Left lung (tissue), 10 donors: ENCODE data around the gene MACO1. TPM values are rescaled to one million over a fixed set of nuclear protein-coding genes. Genes with fewer than 3 reads are reported as not detected.
"Not testable (repeated sequence)": the region's sequence is repeated elsewhere in the genome, so short reads cannot be mapped to it uniquely, and the experiment has no call there.

Source experiments
- ATAC-seq: fragments of 200-7000 bp; cut with Tn5 transposase; one replicate; pipeline ENCODE4 v1.9.1; 2020; ENCODE audit warnings: moderate library complexity
- DNase-seq, 4 donors: peaks; one replicate each; pipeline ENCODE4 v3.0.0-alpha.2; 2013 to 2020
- H3K27ac ChIP-seq, 2 donors: fragments of 200-600 bp; sonication (generic) in 1 of 2; one replicate each; pipeline versions ENCODE4 v1.5.0 to v1.8.0; 2020 to 2021
- H3K27me3 ChIP-seq, 2 donors: fragments of 200-600 bp; sonication (generic) in 1 of 2; one replicate each; pipeline versions ENCODE4 v1.5.0 to v1.8.0; 2020 to 2021
- H3K36me3 ChIP-seq, 2 donors: fragments of 200-600 bp; sonication (generic) in 1 of 2; one replicate each; pipeline versions ENCODE4 v1.5.0 to v1.8.0; 2020 to 2021
- H3K4me1 ChIP-seq, 2 donors: fragments of 200-600 bp; one replicate each; pipeline ENCODE4 v1.8.0; 2021
- H3K4me3 ChIP-seq, 2 donors: fragments of 200-600 bp; sonication (generic) in 1 of 2; one replicate each; pipeline versions ENCODE4 v1.5.0 to v1.8.0; 2020 to 2021; ENCODE audit warnings: mild to moderate bottlenecking in 1 of 2
- H3K9me3 ChIP-seq, 2 donors: fragments of 200-600 bp; sonication (generic) in 1 of 2; one replicate each; pipeline versions ENCODE4 v1.5.0 to v1.8.0; 2020 to 2021
- CTCF ChIP-seq, 2 donors: fragments of 200-600 bp; sonication (generic) in 1 of 2; IDR thresholded peaks; one replicate each; pipeline versions ENCODE4 v1.5.0 to v1.8.0; 2021; ENCODE audit warnings: antibody characterized with exemption in 2 of 2
- intact Hi-C, 2 donors: fragments of 100-400 bp; cut with DNase I; formaldehyde crosslinking; loops; one replicate each; pipeline versions ENCODE4 v1.11.2 to v1.14.2; 2022
- polyA plus RNA-seq, 6 donors: library from polyadenylated mRNA; unstranded; fragments of 120-200 nt; gene quantifications; one replicate each; pipeline ENCODE4 v1.2.1, GENCODE V29; 2013; ENCODE audit not compliant: insufficient read length in 6 of 6
- total RNA-seq, 2 donors: library from RNA; stranded (reverse); fragmentation: NEBNext Ultra II Directional; extraction: Animal tissue kit (Norgen Biotek cat#: 25700); gene quantifications; one replicate each; pipeline ENCODE4 v1.2.1, GENCODE V29; 2021
- donor health status: DM: no; HTN: yes; CAD: no.
- donor health status: DM: no; HTN: no; CAD: no.

The MACO1 gene
- total and polyA plus RNA-seq, 8 donors = 18.8 to 26.7 (median 25.6) TPM

DNA sequence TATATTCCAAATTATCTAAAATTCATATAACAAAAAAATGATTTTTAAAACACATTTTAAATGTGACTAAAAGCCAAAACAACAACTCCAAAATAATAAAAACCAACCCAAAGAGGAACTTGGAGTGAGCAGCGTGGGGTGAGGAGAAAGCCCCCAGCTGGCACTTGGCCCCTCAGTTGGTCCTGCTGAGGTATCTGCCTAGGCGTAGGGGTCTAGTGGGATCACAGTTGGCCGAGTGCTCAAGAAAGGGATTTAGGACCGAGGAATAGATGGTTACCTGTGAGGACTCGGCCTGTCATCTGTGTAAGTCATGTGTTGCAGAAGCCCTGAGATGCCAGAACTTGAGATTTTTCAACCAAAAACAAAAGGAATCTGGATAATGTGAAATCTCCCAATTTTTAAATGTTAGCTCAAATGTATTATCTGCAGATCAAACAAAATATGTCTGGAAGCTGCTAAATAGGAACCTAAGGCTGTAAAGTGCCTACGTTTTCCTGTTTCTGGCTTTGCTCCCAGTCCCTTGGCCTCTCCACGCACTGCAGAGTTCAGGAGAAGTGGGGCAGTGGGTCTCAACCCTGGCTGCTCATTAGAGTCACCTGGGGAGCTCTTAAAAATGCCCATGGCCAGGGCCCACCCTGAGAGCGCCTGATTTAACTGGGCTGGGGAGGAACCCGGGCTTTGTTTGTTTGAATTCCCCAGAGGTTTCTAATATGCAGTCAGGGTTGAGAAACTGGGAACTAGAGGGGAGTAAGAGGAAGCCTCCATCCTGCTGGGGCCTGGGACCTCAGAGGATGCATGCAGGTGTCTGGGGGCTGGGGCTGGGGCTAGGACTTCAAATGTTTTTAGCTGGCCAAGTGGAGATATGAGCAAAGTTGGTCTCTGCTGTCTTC lies 74.3 kb downstream of the MACO1 start:
- Histone ChIP-seq H3K4me3 (no peak overlapping the region), H3K36me3 (peaks cover 0 to 8% of the 10 kb centered on the region in 2 donors), H3K4me1 (peaks cover 3 to 5% of the 10 kb centered on the region in 2 donors), H3K27me3 (no peaks in the 10 kb centered on the region), H3K27ac (no peak overlapping the region), H3K9me3 (no peaks in the 10 kb centered on the region)
- ATAC-seq = peak; percentile 32
- intact Hi-C loops = no loop called here
- no peak for TF ChIP-seq CTCF (IDR thresholded peaks at IDR 0.05)
- DNase-seq = no peak

DNA sequence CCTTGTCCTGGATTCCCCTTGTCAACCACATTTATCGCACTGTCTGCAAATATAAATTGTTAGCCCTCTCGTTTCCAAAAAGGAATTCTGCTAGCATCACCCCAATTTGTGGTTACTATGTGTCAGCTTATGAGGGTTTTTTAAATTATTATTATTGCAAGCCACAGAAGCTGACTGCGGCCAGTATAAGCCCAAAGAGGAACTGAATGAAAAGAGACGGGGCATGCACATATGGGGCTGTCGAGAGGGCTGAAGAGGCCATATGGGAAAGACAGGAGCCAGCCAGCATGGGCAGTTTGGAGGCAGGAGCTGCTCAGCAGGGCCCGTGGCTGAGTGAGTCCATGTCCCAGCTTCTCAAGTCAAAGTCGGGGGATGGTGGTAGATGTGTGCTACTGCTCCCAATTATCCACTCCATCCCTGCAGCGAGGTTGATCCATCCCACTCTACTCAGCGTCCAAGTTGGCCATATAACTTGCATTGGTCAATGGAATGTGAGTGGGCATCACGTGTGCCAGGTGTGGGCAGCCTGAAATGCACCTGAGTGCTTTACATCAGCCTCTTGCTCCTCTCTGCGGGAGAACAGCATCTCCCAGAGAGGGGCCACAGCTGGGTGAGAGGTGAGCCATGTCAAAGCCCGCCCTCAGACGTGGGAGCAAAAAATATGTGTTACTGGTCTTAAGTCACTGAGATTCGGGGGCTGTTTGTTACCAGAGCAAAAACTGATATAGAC lies 75.1 kb downstream of the MACO1 start:
- DNase-seq = no peak
- H3K36me3 ChIP-seq = peaks cover 0 to 8% of the 10 kb centered on the region in 2 donors
- no peaks in the 10 kb centered on the region for H3K27me3 ChIP-seq
- H3K4me3 ChIP-seq = no peak overlapping the region
- peaks cover 3 to 5% of the 10 kb centered on the region in 2 donors for H3K4me1 ChIP-seq
- no peak overlapping the region for H3K27ac ChIP-seq
- intact Hi-C loops = no loop called here
- ATAC-seq = peak; percentile 37
- TF ChIP-seq CTCF (IDR thresholded peaks at IDR 0.05) = no peak
- H3K9me3 ChIP-seq = no peaks in the 10 kb centered on the region

DNA sequence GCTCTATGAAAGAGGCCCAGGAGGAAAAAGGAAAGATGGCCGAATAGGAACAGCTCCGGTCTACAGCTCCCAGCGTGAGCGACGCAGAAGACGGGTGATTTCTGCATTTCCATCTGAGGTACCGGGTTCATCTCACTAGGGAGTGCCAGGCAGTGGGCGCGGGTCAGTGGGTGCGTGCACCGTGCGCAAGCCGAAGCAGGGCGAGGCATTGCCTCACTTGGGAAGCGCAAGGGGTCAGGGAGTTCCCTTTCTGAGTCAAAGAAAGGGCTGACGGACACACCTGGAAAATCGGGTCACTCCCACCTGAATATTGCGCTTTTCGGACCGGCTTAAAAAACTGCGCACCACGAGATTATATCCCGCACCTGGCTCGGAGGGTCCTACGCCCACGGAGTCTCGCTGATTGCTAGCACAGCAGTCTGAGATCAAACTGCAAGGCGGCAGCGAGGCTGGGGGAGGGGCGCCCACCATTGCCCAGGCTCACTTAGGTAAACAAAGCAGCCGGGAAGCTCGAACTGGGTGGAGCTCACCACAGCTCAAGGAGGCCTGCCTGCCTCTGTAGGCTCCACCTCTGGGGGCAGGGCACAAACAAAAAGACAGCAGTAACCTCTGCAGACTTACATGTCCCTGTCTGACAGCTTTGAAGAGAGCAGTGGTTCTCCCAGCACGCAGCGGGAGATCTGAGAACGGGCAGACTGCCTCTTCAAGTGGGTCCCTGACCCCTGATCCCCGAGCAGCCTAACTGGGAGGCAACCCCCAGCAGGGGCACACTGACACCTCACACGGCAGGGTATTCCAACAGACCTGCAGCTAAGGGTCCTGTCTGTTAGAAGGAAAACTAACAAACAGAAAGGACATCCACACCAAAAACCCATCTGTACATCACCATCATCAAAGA lies 76.1 kb downstream of the MACO1 start:
- H3K27ac ChIP-seq, intact Hi-C loops, H3K4me1 ChIP-seq, DNase-seq, H3K9me3 ChIP-seq, H3K27me3 ChIP-seq, H3K36me3 ChIP-seq, H3K4me3 ChIP-seq: not testable (repeated sequence)
- ATAC-seq = peak; percentile 27

DNA sequence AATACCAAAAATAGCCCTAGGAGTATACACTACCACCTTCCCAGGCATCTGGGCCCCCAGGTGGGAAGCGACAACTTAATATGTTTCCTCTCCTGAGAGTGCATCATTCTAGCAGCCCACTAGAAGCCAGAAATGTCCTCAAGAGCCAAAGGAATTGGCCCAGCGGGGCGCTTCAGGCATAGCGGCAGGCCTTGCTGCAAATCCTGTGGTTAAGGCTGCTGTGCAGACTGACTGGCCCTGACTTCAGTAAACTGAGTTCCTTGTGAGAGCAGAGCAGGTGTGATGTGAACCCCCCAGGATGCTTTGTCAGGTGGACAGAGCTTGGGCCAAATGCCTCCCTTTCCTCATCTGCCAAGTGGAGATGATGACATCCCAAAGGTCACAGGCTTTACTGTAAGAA lies 83.0 kb downstream of the MACO1 start:
- H3K36me3 ChIP-seq = no peaks in the 10 kb centered on the region
- H3K4me1 ChIP-seq = no peaks in the 10 kb centered on the region
- H3K27ac ChIP-seq = no peak overlapping the region
- peak in 1 of 4 donors; percentile 7 for DNase-seq
- peaks cover 0 to 3% of the 10 kb centered on the region in 2 donors for H3K9me3 ChIP-seq
- ATAC-seq = no peak
- no peak overlapping the region for H3K4me3 ChIP-seq
- H3K27me3 ChIP-seq = no peaks in the 10 kb centered on the region
- TF ChIP-seq CTCF (IDR thresholded peaks at IDR 0.05) = no peak
- intact Hi-C loops = no loop called here

GRCh38 chr1:25515033-25515432 lies 84.3 kb downstream of the MACO1 start:
- peaks cover 0 to 3% of the 10 kb centered on the region in 2 donors for H3K9me3 ChIP-seq
- intact Hi-C loops = no loop called here
- no peak for TF ChIP-seq CTCF (IDR thresholded peaks at IDR 0.05)
- H3K27ac ChIP-seq = no peak overlapping the region
- H3K4me3 ChIP-seq = no peak overlapping the region
- DNase-seq (no peak), ATAC-seq (no peak)
- no peaks in the 10 kb centered on the region for H3K36me3 ChIP-seq
- no peaks in the 10 kb centered on the region for H3K27me3 ChIP-seq
- no peaks in the 10 kb centered on the region for H3K4me1 ChIP-seq
